HL-60 (cell line): Measurements from ENCODE around the gene BUB3.

Experiments used
- DNase-seq, 2 experiments: peaks; one replicate each; pipeline ENCODE4 v3.0.0-alpha.2; 2010 to 2020; ENCODE audit warnings: low read depth in 1 of 2, low spot score in 1 of 2
- H3K27ac ChIP-seq: fragments of 250-450 bp; sonication (Bioruptor Pico); replicated peaks from 2 replicates; pipeline ENCODE4 v1.5.1; 2020; ENCODE audit warnings: mild to moderate bottlenecking, moderate library complexity
- H3K27me3 ChIP-seq: fragments of 250-450 bp; sonication (Bioruptor Pico); 2 replicates; pipeline ENCODE4 v1.5.1; 2021; ENCODE audit warnings: mild to moderate bottlenecking, moderate library complexity; ENCODE audit not compliant: insufficient read depth, poor library complexity, severe bottlenecking
- H3K4me3 ChIP-seq: replicated peaks from 2 replicates; pipeline ENCODE4 v1.5.1; 2011; ENCODE audit warnings: mild to moderate bottlenecking, control low read depth, low read length; ENCODE audit not compliant: insufficient read depth
- CTCF ChIP-seq: IDR thresholded peaks from one replicate; pipeline ENCODE4 v1.5.1; 2011; ENCODE audit warnings: low read length, control low read depth, inconsistent platforms; ENCODE audit not compliant: insufficient read depth
- GABPA ChIP-seq: IDR thresholded peaks from 2 replicates; pipeline ENCODE4 v1.6.1; 2012; ENCODE audit warnings: low read depth
- POLR2AphosphoS5 ChIP-seq: IDR thresholded peaks from 2 replicates; pipeline ENCODE4 v1.6.1; 2012; ENCODE audit warnings: low read depth
- REST ChIP-seq: IDR thresholded peaks from 2 replicates; pipeline ENCODE4 v1.6.1; 2012; ENCODE audit warnings: low read depth; ENCODE audit not compliant: insufficient replicate concordance
- SPI1 ChIP-seq: IDR thresholded peaks from 2 replicates; pipeline ENCODE4 v1.6.1; 2012; ENCODE audit warnings: low read depth, mild to moderate bottlenecking, borderline replicate concordance

The BUB3 gene

DNA sequence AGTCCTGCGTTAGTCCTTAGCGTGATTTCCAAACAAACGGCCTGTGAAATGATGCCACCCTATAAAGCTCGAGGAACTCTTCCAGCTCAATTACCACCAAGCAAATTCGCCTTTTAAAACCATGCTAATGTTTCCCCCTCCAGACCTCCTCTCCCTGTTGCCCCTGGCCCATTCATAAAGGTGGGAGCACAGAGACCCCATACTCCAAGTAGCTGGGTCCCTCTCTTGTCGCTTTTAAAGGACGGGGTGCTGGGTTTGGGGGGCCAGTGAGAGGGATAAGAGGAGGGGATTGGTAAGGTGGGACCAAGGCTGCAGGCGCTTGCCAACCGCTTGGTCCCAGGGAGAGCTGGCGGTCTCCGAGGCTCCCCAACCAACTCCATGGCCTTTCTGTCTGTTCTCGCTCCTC lies 5.0 kb upstream of the BUB3 start:
- DNase-seq = no peak
- TF ChIP-seq CTCF = no peak
- Histone ChIP-seq H3K4me3 (no peak overlapping the region), H3K27ac (no peak overlapping the region), H3K27me3 (peaks cover 69% of the 10 kb centered on the region)

DNA sequence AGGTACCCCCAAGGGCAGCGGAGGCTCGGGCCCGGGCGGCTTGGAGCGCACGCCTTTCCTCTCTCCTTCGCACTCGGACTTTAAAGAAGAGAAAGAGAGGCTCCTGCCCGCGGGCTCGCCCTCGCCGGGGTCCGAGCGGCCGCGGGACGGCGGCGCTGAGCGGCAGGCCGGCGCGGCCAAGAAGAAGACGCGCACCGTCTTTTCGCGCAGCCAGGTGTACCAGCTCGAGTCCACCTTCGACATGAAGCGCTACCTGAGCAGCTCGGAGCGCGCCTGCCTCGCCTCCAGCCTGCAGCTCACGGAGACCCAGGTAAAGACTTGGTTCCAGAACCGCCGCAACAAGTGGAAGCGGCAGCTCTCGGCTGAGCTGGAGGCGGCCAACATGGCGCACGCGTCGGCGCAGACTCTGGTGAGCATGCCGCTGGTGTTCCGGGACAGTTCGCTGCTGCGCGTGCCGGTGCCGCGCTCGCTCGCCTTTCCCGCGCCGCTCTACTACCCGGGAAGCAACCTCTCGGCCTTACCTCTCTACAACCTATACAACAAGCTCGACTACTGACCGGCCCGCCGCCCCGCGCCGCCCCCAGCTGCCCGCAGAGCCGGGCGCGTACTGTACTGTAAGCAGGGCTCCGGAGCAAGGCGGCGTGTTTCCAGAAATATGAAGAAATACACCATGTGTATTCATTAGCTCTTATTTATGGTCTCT lies 4.5 kb upstream of the BUB3 start:
- H3K27ac ChIP-seq = no peak overlapping the region
- H3K27me3 ChIP-seq = peaks cover 63% of the 10 kb centered on the region
- no peak overlapping the region for H3K4me3 ChIP-seq
- no peak for TF ChIP-seq GABPA
- no peak for TF ChIP-seq REST
- no peak for TF ChIP-seq CTCF
- TF ChIP-seq SPI1 = no peak
- no peak for TF ChIP-seq POLR2AphosphoS5
- DNase-seq = no peak

GRCh38 chr10:123150271-123150985 lies 3.8 kb upstream of the BUB3 start:
- Histone ChIP-seq H3K4me3 (peak overlapping the region; percentile 22; the same call in 1 of the 2 replicates), H3K27me3 (peaks cover 57% of the 10 kb centered on the region), H3K27ac (no peak overlapping the region)
- TF ChIP-seq SPI1 (no peak), GABPA (no peak), CTCF (no peak), REST (no peak), POLR2AphosphoS5 (no peak)
- no peak for DNase-seq
